Left ventricle myocardium inferior (tissue), 1 donor: ENCODE measurements around the gene GADL1. TPM values are rescaled to one million over a fixed set of nuclear protein-coding genes. Genes with fewer than 3 reads are reported as not detected.

Source experiments
- DNase-seq: peaks from one replicate; pipeline ENCODE4 v3.0.0-alpha.2; 2020
- H3K27ac ChIP-seq: fragments of 200-600 bp; replicated peaks from 2 replicates; pipeline ENCODE4 v1.8.0; 2021
- H3K27me3 ChIP-seq: fragments of 200-600 bp; 2 replicates; pipeline ENCODE4 v1.8.0; 2021; ENCODE audit warnings: low read depth
- H3K36me3 ChIP-seq: fragments of 200-600 bp; 2 replicates; pipeline ENCODE4 v1.8.0; 2021
- H3K4me1 ChIP-seq: fragments of 200-600 bp; 2 replicates; pipeline ENCODE4 v1.8.0; 2021
- H3K4me3 ChIP-seq: fragments of 200-600 bp; 2 replicates; pipeline ENCODE4 v1.8.0; 2021; ENCODE audit warnings: mild to moderate bottlenecking, moderate library complexity
- H3K9me3 ChIP-seq: fragments of 200-600 bp; replicated peaks from 2 replicates; pipeline ENCODE4 v1.8.0; 2021
- CTCF ChIP-seq: fragments of 200-600 bp; IDR thresholded peaks from 2 replicates; pipeline ENCODE4 v1.8.0; 2021; ENCODE audit warnings: antibody characterized with exemption, mild to moderate bottlenecking, borderline replicate concordance
- intact Hi-C: fragments of 100-400 bp; cut with micrococcal nuclease; formaldehyde crosslinking; loops from one replicate; pipeline ENCODE4 v1.11.0; 2022
- total RNA-seq: library from RNA; stranded (reverse); fragmentation: NEBNext Ultra II Directional; extraction: Animal tissue kit (Norgen Biotek cat#: 25700); gene quantifications from one replicate; pipeline ENCODE4 v1.2.1, GENCODE V29; 2021
- donor health status: DM: no; HTN: yes; CAD: no; lungs with severe emphysema.

The GADL1 gene
- total RNA-seq, 1 donor from 2014 or later: 0.11 TPM

- H3K27ac ChIP-seq: no peak overlapping the region
- no peaks in the 10 kb centered on the region for H3K36me3 ChIP-seq
- H3K27me3 ChIP-seq: no peaks in the 10 kb centered on the region
- no peaks in the 10 kb centered on the region for H3K4me1 ChIP-seq
- intact Hi-C loops: no loop called here
- H3K4me3 ChIP-seq: no peak overlapping the region
- no peak for DNase-seq
- no peak for TF ChIP-seq CTCF
- no peaks in the 10 kb centered on the region for H3K9me3 ChIP-seq
These were observed 14.1 kb upstream of the GADL1 start for GRCh38 chr3:30908456-30909037.

- intact Hi-C loops: no loop called here
These were observed 10.5 kb upstream of the GADL1 start for GRCh38 chr3:30904996-30905395.

GRCh38 chr3:30895329-30895728, 868 bp upstream of the GADL1 start:
- no peak overlapping the region for H3K4me3 ChIP-seq

More at GRCh38 chr3:30904996-30905395, 10.5 kb upstream of the GADL1 start:
- Histone ChIP-seq H3K27ac (no peak overlapping the region), H3K36me3 (no peaks in the 10 kb centered on the region), H3K9me3 (no peaks in the 10 kb centered on the region), H3K4me3 (no peak overlapping the region), H3K4me1 (no peaks in the 10 kb centered on the region), H3K27me3 (no peaks in the 10 kb centered on the region)
- TF ChIP-seq CTCF: no peak
- no peak for DNase-seq

GRCh38 chr3:30893678-30894325, 659 bp downstream of the GADL1 start:
- no peaks in the 10 kb centered on the region for H3K36me3 ChIP-seq
- no peak for TF ChIP-seq CTCF
- H3K4me3 ChIP-seq: peak overlapping the region; percentile 71
- H3K4me1 ChIP-seq: peaks cover 13% of the 10 kb centered on the region
- H3K27me3 ChIP-seq: peaks cover 31% of the 10 kb centered on the region
- intact Hi-C loops: no loop called here
- no peaks in the 10 kb centered on the region for H3K9me3 ChIP-seq
- DNase-seq: no peak
- no peak overlapping the region for H3K27ac ChIP-seq

More at GRCh38 chr3:30895329-30895728, 868 bp upstream of the GADL1 start:
- intact Hi-C loops: no loop called here
- DNase-seq: no peak
- no peaks in the 10 kb centered on the region for H3K36me3 ChIP-seq
- no peak overlapping the region for H3K27ac ChIP-seq
- no peaks in the 10 kb centered on the region for H3K9me3 ChIP-seq
- H3K27me3 ChIP-seq: peaks cover 31% of the 10 kb centered on the region
- no peak for TF ChIP-seq CTCF
- H3K4me1 ChIP-seq: peaks cover 13% of the 10 kb centered on the region

- H3K4me3 ChIP-seq: no peak overlapping the region
- no peak for TF ChIP-seq CTCF
- intact Hi-C loops: no loop called here
These were observed 3.6 kb downstream of the GADL1 start for GRCh38 chr3:30890907-30891306.

More at GRCh38 chr3:30890907-30891306, 3.6 kb downstream of the GADL1 start:
- H3K36me3 ChIP-seq: no peaks in the 10 kb centered on the region
- no peaks in the 10 kb centered on the region for H3K9me3 ChIP-seq
- peaks cover 13% of the 10 kb centered on the region for H3K4me1 ChIP-seq
- H3K27me3 ChIP-seq: peaks cover 40% of the 10 kb centered on the region
- DNase-seq: no peak
- H3K27ac ChIP-seq: no peak overlapping the region
